GM23248 (cell line): ENCODE data around the gene TXNDC15. TPM values are rescaled to one million over a fixed set of nuclear protein-coding genes. Genes with fewer than 3 reads are reported as not detected.
"Not testable (repeated sequence)": the region's sequence is repeated elsewhere in the genome, so short reads cannot be mapped to it uniquely, and the experiment has no call there.

ENCODE experiments used
- DNase-seq: peaks from one replicate; pipeline ENCODE4 v3.0.0-alpha.2; 2015
- H2AFZ ChIP-seq: fragments of 200-600 bp; sonication (generic); 2 replicates; pipeline ENCODE4 v1.6.1; 2016; ENCODE audit warnings: antibody characterized with exemption
- H3F3A ChIP-seq: fragments of 200-600 bp; sonication (generic); 2 replicates; pipeline ENCODE4 v1.6.1; 2016; ENCODE audit warnings: mild to moderate bottlenecking, antibody characterized with exemption, mixed run types; ENCODE audit not compliant: insufficient read depth
- H3K27ac ChIP-seq: fragments of 200-600 bp; sonication (generic); 2 replicates; pipeline ENCODE4 v1.5.1; 2016; ENCODE audit warnings: mild to moderate bottlenecking
- H3K27me3 ChIP-seq: fragments of 200-600 bp; sonication (generic); replicated peaks from 2 replicates; pipeline ENCODE4 v1.6.1; 2016; ENCODE audit warnings: mild to moderate bottlenecking; ENCODE audit not compliant: insufficient read depth
- H3K36me3 ChIP-seq: fragments of 200-600 bp; sonication (generic); 2 replicates; pipeline ENCODE4 v1.6.1; 2016; ENCODE audit warnings: low read depth, mild to moderate bottlenecking
- H3K4me1 ChIP-seq: fragments of 200-600 bp; sonication (generic); 2 replicates; pipeline ENCODE4 v1.6.1; 2016; ENCODE audit warnings: mild to moderate bottlenecking; ENCODE audit not compliant: insufficient read depth
- H3K4me2 ChIP-seq: fragments of 200-600 bp; sonication (generic); one replicate; pipeline ENCODE4 v1.6.1; 2016; ENCODE audit warnings: mild to moderate bottlenecking; ENCODE audit not compliant: unreplicated experiment
- H3K4me3 ChIP-seq: fragments of 200-600 bp; sonication (generic); 2 replicates; pipeline ENCODE4 v1.5.1; 2016; ENCODE audit warnings: mild to moderate bottlenecking
- H3K79me2 ChIP-seq: fragments of 200-600 bp; sonication (generic); 2 replicates; pipeline ENCODE4 v1.6.1; 2016; ENCODE audit warnings: mild to moderate bottlenecking; ENCODE audit not compliant: insufficient read depth
- H3K9ac ChIP-seq: fragments of 200-600 bp; sonication (generic); 2 replicates; pipeline ENCODE4 v1.6.1; 2016; ENCODE audit warnings: mild to moderate bottlenecking
- H3K9me2 ChIP-seq: fragments of 200-600 bp; sonication (generic); 2 replicates; pipeline ENCODE4 v1.6.1; 2016; ENCODE audit warnings: mixed run types, mild to moderate bottlenecking, moderate library complexity; ENCODE audit not compliant: insufficient read depth
- H3K9me3 ChIP-seq: fragments of 200-600 bp; sonication (generic); one replicate; pipeline ENCODE4 v1.6.1; 2017; ENCODE audit warnings: low read depth
- H4K20me1 ChIP-seq: fragments of 200-600 bp; sonication (generic); 2 replicates; pipeline ENCODE4 v1.6.0; 2016; ENCODE audit not compliant: insufficient read depth
- EZH2 ChIP-seq: fragments of 200-600 bp; sonication (generic); IDR thresholded peaks from 2 replicates; pipeline ENCODE4 v1.6.1; 2018; ENCODE audit warnings: antibody characterized with exemption, mild to moderate bottlenecking; ENCODE audit not compliant: insufficient read depth, poor library complexity, severe bottlenecking
- EZH2phosphoT487 ChIP-seq: fragments of 200-600 bp; sonication (generic); IDR thresholded peaks from 2 replicates; pipeline ENCODE4 v1.6.1; 2018; ENCODE audit warnings: antibody characterized with exemption, moderate library complexity, mild to moderate bottlenecking, low read depth; ENCODE audit not compliant: insufficient read depth
- WGBS, 2 experiments: methylation state at CpG; one replicate each; pipeline ENCODE4 v1.1.6; 2015 to 2017; ENCODE audit warnings: low lambda C conversion rate in 2 of 2, low coverage in 1 of 2; ENCODE audit errors: missing lambda C conversion rate in 2 of 2; 5-methylcytosine and 5-hydroxymethylcytosine counted together
- in situ Hi-C: fragments of 300-500 bp; cut with MboI; formaldehyde crosslinking; loops from 2 replicates; pipeline ENCODE4 v1.15.0; 2020
- polyA plus RNA-seq: library from polyadenylated mRNA; unstranded; fragments of >200 nt; fragmentation: Nextera tagmentation; extraction: Ambion mirVana; gene quantifications from 2 replicates; pipeline ENCODE4 v1.2.1, GENCODE V29; 2016
- total RNA-seq: library from RNA; depleted of rRNA; stranded (reverse); fragments of >200 nt; shearing (Covaris generic); gene quantifications from 2 replicates; pipeline ENCODE4 v1.2.3, GENCODE V29; 2014

TXNDC15 gene
- total and polyA plus RNA-seq, 2 experiments from 2014 or later, result 102 to 170 TPM

DNA sequence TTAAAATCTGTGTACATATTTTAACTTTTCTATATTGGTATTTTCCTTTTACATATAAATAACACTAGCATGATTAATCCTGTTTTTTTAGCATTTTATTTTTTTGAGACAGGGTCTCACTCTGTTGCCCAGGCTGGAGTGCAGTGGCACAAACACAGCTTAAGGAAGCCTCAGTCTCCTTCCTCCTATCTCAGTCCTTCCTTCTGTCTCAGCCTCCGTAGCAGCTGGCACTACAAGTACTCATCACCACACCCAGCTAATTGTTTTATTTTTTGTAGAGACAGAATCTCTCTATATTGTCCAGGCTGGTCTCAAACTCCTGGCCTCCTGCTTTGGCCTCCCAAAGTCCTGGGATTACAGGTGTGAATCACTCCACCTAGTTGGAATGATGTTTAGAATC is 29.9 kb upstream of the TXNDC15 start:
- in situ Hi-C loops, result no loop called here
- Histone ChIP-seq H3K4me3 (no peak overlapping the region), H3K27me3 (no peaks in the 10 kb centered on the region), H3K4me2 (no peak overlapping the region), H3K36me3 (peaks cover 1% of the 10 kb centered on the region; the same call in 1 of the 2 replicates), H4K20me1 (no peaks in the 10 kb centered on the region), H3K79me2 (peaks cover 29% of the 10 kb centered on the region), H3K27ac (no peak overlapping the region), H3F3A (peaks cover 57% of the 10 kb centered on the region), H2AFZ (no peak overlapping the region), H3K4me1 (peaks cover 29% of the 10 kb centered on the region), H3K9me2 (no peaks in the 10 kb centered on the region), H3K9ac (no peak overlapping the region), H3K9me3 (no peaks in the 10 kb centered on the region)
- 58 to 71% methylated on average over 1 of the region's 1 CpG for WGBS, 2 experiments
- DNase-seq, result no peak
- TF ChIP-seq EZH2phosphoT487, result no peak
- TF ChIP-seq EZH2, result no peak

- 4% methylated on average over 12 of the region's 12 CpGs for WGBS, 2 experiments
- Histone ChIP-seq H3F3A (peaks cover 63% of the 10 kb centered on the region), H3K4me1 (peaks cover 32% of the 10 kb centered on the region), H3K27me3 (no peaks in the 10 kb centered on the region), H3K4me2 (peak overlapping the region; percentile 64), H3K79me2 (peaks cover 40% of the 10 kb centered on the region), H3K4me3 (peak overlapping the region; percentile 85), H2AFZ (peak overlapping the region; percentile 73), H3K36me3 (no peaks in the 10 kb centered on the region; the same call in 1 of the 2 replicates), H4K20me1 (no peaks in the 10 kb centered on the region), H3K9me2 (no peaks in the 10 kb centered on the region), H3K27ac (peak overlapping the region; percentile 80), H3K9me3 (no peaks in the 10 kb centered on the region), H3K9ac (peak overlapping the region; percentile 91)
- TF ChIP-seq EZH2phosphoT487, result no peak
- no peak for TF ChIP-seq EZH2
- peak; percentile 50 for DNase-seq
- in situ Hi-C loops, result no loop called here
These were observed 28.8 kb upstream of the TXNDC15 start for GRCh38 chr5:134845335-134845851.

GRCh38 chr5:134845852-134846640 is 28.1 kb upstream of the TXNDC15 start, which contains the start of gene C5orf24:
Gene C5orf24 (plus strand): TSS chr5:134845968. CDS start chr5:134854901, 8,933 bp downstream.
- H4K20me1 ChIP-seq, result peaks cover under 1% of the 10 kb centered on the region; the same call in 1 of the 2 replicates
- peaks cover 46% of the 10 kb centered on the region for H3K79me2 ChIP-seq
- no peaks in the 10 kb centered on the region for H3K9me3 ChIP-seq
- 1% methylated on average over 49 to 83 of the region's 84 CpGs for WGBS, 2 experiments
- H3K4me1 ChIP-seq, result peaks cover 38% of the 10 kb centered on the region
- H3K36me3 ChIP-seq, result no peaks in the 10 kb centered on the region
- peak within 1 kb of the TSS; percentile 85 for H3K4me3 ChIP-seq
- peaks cover 58% of the 10 kb centered on the region for H3F3A ChIP-seq
- TF ChIP-seq EZH2phosphoT487 (no peak), EZH2 (no peak)
- in situ Hi-C loops, result no loop called here
- peak within 1 kb of the TSS; percentile 80 for H3K27ac ChIP-seq
- peak; percentile 99 for DNase-seq
- peak within 1 kb of the TSS; percentile 91 for H3K9ac ChIP-seq
- H2AFZ ChIP-seq, result peak within 1 kb of the TSS; percentile 73
- H3K27me3 ChIP-seq, result no peaks in the 10 kb centered on the region
- no peaks in the 10 kb centered on the region for H3K9me2 ChIP-seq
- peak within 1 kb of the TSS; percentile 93 for H3K4me2 ChIP-seq

GRCh38 chr5:134846641-134846960 is 27.6 kb upstream of the TXNDC15 start:
- peaks cover 44% of the 10 kb centered on the region for H3K4me1 ChIP-seq
- no peaks in the 10 kb centered on the region for H3K27me3 ChIP-seq
- H3K27ac ChIP-seq, result peak overlapping the region; percentile 80
- DNase-seq, result peak; percentile 55
- H3K36me3 ChIP-seq, result no peaks in the 10 kb centered on the region
- no peak for TF ChIP-seq EZH2phosphoT487
- no peak for TF ChIP-seq EZH2
- peak overlapping the region; percentile 91 for H3K9ac ChIP-seq
- H4K20me1 ChIP-seq, result peaks cover 6% of the 10 kb centered on the region; the same call in 1 of the 2 replicates
- WGBS, 2 experiments, result 1 to 2% methylated on average over 11 of the region's 11 CpGs
- H3K9me2 ChIP-seq, result no peaks in the 10 kb centered on the region
- H3K4me3 ChIP-seq, result peak overlapping the region; percentile 85
- in situ Hi-C loops, result no loop called here
- H3K79me2 ChIP-seq, result peaks cover 50% of the 10 kb centered on the region
- H3F3A ChIP-seq, result peaks cover 58% of the 10 kb centered on the region
- peak overlapping the region; percentile 66 for H2AFZ ChIP-seq
- no peaks in the 10 kb centered on the region for H3K9me3 ChIP-seq
- peak overlapping the region; percentile 93 for H3K4me2 ChIP-seq

DNA sequence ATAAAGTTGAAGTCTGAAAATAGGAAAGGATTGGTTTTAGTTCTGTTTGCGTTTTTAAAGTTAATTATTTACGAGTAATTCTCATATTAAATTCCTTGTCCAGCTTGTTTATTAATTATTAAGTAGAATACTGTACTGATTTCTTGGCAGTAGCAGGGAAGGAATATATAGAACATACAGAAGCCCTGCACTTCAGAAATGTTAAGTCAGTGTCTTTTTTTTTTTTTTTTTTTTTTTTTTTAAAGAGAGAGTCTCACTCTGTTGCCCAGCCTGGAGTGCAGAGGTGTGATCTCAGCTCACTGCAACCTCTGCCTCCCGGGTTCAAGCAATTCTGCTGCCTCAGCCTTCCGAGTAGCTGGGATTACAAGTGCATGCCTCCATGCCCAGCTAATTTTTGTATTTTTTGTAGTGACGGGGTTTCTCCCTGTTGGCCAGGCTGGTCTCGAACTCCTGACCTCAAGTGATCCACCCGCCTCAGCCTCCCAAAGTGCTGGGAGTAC is 24.7 kb upstream of the TXNDC15 start:
- peaks cover 31% of the 10 kb centered on the region for H3K4me1 ChIP-seq
- H3K9me2 ChIP-seq, H3K4me2 ChIP-seq, H3K36me3 ChIP-seq, in situ Hi-C loops, H3K27me3 ChIP-seq, H3K4me3 ChIP-seq, H2AFZ ChIP-seq, H3K27ac ChIP-seq, DNase-seq, H3K9ac ChIP-seq, H3K9me3 ChIP-seq: not testable (repeated sequence)
- WGBS, 2 experiments, result 86 to 94% methylated on average over 7 of the region's 7 CpGs
- peaks cover 42% of the 10 kb centered on the region for H3F3A ChIP-seq
- H3K79me2 ChIP-seq, result peaks cover 79% of the 10 kb centered on the region
- peaks cover 16% of the 10 kb centered on the region; the same call in 1 of the 2 replicates for H4K20me1 ChIP-seq
